Muscle layer of duodenum (tissue), 2 donors: ENCODE results near the gene SLC2A2.

Experiments used
- H3K27ac ChIP-seq: one replicate; pipeline ENCODE4 v1.7.0; 2013; ENCODE audit warnings: mild to moderate bottlenecking, low read length
- H3K27me3 ChIP-seq: one replicate; pipeline ENCODE4 v1.7.0; 2013; ENCODE audit warnings: low read depth, mild to moderate bottlenecking, control low read depth, low read length
- H3K36me3 ChIP-seq, 2 donors: one replicate each; pipeline ENCODE4 v1.7.0; 2013; ENCODE audit warnings: low read length in 2 of 2, control low read depth in 1 of 2, mild to moderate bottlenecking in 1 of 2; ENCODE audit not compliant: insufficient read depth in 2 of 2, control insufficient read depth in 1 of 2
- H3K4me1 ChIP-seq, 2 donors: one replicate each; pipeline ENCODE4 v1.7.0; 2013; ENCODE audit warnings: low read length in 2 of 2, mild to moderate bottlenecking in 2 of 2, control low read depth in 1 of 2, moderate library complexity in 1 of 2; ENCODE audit not compliant: insufficient read depth in 2 of 2, control insufficient read depth in 1 of 2
- H3K4me3 ChIP-seq, 2 donors: one replicate each; pipeline ENCODE4 v1.7.0; 2013; ENCODE audit warnings: low read length in 2 of 2, low read depth in 1 of 2, mild to moderate bottlenecking in 1 of 2
- H3K9me3 ChIP-seq, 2 donors: one replicate each; pipeline ENCODE4 v1.7.0; 2013; ENCODE audit warnings: low read length in 2 of 2, control low read depth in 1 of 2, mild to moderate bottlenecking in 1 of 2; ENCODE audit not compliant: control insufficient read depth in 1 of 2
- donor health status: healthy.

SLC2A2 gene

DNA sequence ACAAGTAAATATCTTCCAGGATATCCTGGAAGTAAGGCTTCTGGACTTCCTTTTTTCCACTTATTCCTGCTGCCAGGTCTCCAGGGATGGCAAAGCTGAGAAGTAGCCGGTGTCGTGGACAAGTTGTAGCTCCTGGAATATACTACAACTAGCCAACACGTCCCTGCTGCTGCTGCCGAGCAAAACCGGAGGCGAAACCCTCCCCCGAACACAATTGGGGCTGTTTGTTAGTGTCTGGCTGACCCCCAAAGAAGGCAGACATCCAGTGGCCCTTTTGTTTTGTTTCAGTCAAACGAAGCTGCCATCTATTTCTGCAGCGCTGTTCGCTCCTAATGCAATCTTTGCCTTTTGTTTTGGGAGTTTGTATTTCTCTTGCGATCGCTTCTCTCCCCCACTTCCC is 72.8 kb downstream of the SLC2A2 start:
- Histone ChIP-seq H3K4me1 (no peaks in the 10 kb centered on the region), H3K27me3 (no peaks in the 10 kb centered on the region), H3K4me3 (no peak overlapping the region), H3K27ac (no peak overlapping the region), H3K9me3 (no peaks in the 10 kb centered on the region), H3K36me3 (no peaks in the 10 kb centered on the region)

DNA sequence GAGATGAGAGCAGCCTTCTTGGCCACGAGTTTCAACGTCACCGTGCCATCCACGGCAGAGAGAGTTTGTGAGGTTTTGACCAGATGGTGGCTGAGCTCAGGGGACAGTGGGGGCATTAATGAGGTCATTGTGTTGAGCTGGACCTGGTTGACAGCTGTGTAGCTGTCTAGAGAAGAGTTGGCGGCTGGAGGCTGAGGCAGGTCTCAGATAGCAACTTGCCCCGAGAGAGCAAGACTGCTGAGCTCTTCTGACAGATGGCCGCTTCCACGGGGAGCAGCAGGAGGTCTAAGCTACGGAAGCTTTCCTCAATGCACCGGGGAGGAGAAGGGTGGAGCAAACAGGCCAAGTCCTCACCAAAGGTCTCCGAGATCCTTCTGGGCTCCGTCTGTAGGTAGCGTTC is 73.3 kb downstream of the SLC2A2 start:
- Histone ChIP-seq H3K36me3 (no peaks in the 10 kb centered on the region), H3K4me1 (no peaks in the 10 kb centered on the region), H3K4me3 (no peak overlapping the region), H3K9me3 (no peaks in the 10 kb centered on the region), H3K27me3 (no peaks in the 10 kb centered on the region), H3K27ac (no peak overlapping the region)

- H3K27ac ChIP-seq = no peak overlapping the region
- no peaks in the 10 kb centered on the region for H3K36me3 ChIP-seq
- no peaks in the 10 kb centered on the region for H3K4me1 ChIP-seq
- H3K27me3 ChIP-seq = no peaks in the 10 kb centered on the region
- H3K9me3 ChIP-seq = peaks cover 0 to 3% of the 10 kb centered on the region in 2 donors
- no peak overlapping the region for H3K4me3 ChIP-seq
Measured at GRCh38 chr3:170949211-170949610, 77.3 kb downstream of the SLC2A2 start.

- peaks cover 0 to 3% of the 10 kb centered on the region in 2 donors for H3K9me3 ChIP-seq
- H3K27ac ChIP-seq = no peak overlapping the region
- H3K4me3 ChIP-seq = no peak overlapping the region
- H3K36me3 ChIP-seq = no peaks in the 10 kb centered on the region
- H3K27me3 ChIP-seq = no peaks in the 10 kb centered on the region
- H3K4me1 ChIP-seq = no peaks in the 10 kb centered on the region
Measured at GRCh38 chr3:170947018-170947769, 79.3 kb downstream of the SLC2A2 start.
